Progenitor cell of endocrine pancreas (in vitro differentiated cells): ENCODE results near the gene LPP. TPM values are rescaled to one million over a fixed set of nuclear protein-coding genes. Genes with fewer than 3 reads are reported as not detected.

Experiments used
- DNase-seq: peaks from one replicate; pipeline ENCODE4 v3.0.0; 2021; ENCODE audit warnings: low spot score; ENCODE audit not compliant: unreplicated experiment
- H3K27ac Mint-ChIP-seq: 2 replicates; pipeline ENCODE4 v1.8.0; 2021; ENCODE audit warnings: mild to moderate bottlenecking, moderate library complexity, mixed read lengths
- H3K27me3 Mint-ChIP-seq: 2 replicates; pipeline ENCODE4 v1.8.0; 2021; ENCODE audit warnings: mixed read lengths
- H3K36me3 Mint-ChIP-seq: 2 replicates; pipeline ENCODE4 v1.8.0; 2022; ENCODE audit warnings: mixed read lengths; ENCODE audit not compliant: insufficient read depth
- H3K4me1 Mint-ChIP-seq: 2 replicates; pipeline ENCODE4 v1.8.0; 2021; ENCODE audit warnings: low read depth, mixed read lengths
- H3K4me3 Mint-ChIP-seq: 2 replicates; pipeline ENCODE4 v1.8.0; 2021; ENCODE audit warnings: low read depth, mild to moderate bottlenecking, moderate library complexity, mixed read lengths
- H3K9me3 Mint-ChIP-seq: 2 replicates; pipeline ENCODE4 v1.8.0; 2021; ENCODE audit warnings: low read depth, mixed read lengths
- total RNA-seq: library from RNA; stranded (reverse); gene quantifications from 2 replicates; pipeline ENCODE4 v1.2.1, GENCODE V29; 2021
- TF ChIP-seq, protein P1 (sequence below): fragments of 200-600 bp; sonication (generic); IDR thresholded peaks from one replicate; pipeline ENCODE4 v1.5.0; 2021; ENCODE audit warnings: antibody characterized with exemption, mild to moderate bottlenecking; ENCODE audit not compliant: unreplicated experiment

Gene LPP
- total RNA-seq, 1 donor from 2014 or later = 131 TPM

DNA sequence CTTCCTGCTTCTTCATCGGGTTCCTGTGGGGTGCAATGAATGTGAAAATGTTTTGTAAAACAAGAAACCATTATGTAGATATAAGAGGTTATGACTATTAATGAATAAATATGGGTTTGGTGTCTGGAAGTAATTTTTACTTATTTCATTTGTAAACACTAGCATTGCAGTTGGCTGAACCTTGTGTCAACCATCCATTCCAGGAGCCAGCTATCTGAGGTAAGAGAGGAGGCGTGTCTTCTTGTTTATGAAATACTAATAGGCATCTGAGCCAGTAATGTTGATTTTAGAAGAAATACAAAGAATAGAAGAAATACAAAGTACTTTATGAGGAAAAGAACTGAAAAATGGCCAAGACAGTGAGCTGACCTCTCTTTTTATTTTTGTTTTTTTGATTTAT lies 187.5 kb downstream of the LPP start:
- Mint-ChIP-seq H3K4me3 (no peak overlapping the region), H3K27ac (no peak overlapping the region), H3K27me3 (no peaks in the 10 kb centered on the region), H3K9me3 (no peaks in the 10 kb centered on the region), H3K4me1 (peaks cover 9% of the 10 kb centered on the region), H3K36me3 (no peaks in the 10 kb centered on the region)
- TF ChIP-seq, protein P1, sequence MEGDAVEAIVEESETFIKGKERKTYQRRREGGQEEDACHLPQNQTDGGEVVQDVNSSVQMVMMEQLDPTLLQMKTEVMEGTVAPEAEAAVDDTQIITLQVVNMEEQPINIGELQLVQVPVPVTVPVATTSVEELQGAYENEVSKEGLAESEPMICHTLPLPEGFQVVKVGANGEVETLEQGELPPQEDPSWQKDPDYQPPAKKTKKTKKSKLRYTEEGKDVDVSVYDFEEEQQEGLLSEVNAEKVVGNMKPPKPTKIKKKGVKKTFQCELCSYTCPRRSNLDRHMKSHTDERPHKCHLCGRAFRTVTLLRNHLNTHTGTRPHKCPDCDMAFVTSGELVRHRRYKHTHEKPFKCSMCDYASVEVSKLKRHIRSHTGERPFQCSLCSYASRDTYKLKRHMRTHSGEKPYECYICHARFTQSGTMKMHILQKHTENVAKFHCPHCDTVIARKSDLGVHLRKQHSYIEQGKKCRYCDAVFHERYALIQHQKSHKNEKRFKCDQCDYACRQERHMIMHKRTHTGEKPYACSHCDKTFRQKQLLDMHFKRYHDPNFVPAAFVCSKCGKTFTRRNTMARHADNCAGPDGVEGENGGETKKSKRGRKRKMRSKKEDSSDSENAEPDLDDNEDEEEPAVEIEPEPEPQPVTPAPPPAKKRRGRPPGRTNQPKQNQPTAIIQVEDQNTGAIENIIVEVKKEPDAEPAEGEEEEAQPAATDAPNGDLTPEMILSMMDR = no peak
- no peak for DNase-seq

DNA sequence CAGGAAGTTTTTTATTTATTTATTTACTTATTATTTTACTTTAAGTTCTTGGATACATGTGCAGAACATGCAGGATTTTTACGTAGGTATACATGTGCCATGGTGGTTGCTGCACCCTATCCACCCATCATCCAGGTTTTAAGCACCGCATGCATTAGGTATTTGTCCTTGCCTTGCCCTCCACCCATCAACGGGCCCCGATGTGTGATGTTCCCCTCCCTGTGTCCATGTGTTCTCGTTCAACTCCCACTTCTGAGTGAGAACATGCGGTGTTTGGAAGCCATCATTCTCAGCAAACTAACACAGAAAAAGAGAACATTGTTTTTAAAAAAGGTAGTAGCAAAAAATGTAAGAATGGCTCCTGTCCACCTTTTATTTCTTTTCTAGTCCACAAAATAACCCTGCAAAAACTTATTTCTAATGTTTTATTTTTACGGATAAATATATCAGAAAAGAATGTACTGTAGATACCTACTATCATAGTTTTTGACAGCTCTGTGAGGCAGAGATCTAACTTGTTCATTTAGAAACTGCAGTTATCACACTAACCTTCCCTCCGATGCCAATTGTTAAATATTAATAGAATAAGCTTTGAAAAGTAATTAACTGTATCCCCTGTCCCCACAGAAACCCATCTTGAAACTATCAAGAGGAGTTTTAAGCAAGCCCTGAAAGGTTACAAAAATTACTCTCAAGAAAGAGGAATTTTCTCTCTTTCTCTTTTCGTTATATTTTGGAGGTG lies 189.2 kb downstream of the LPP start:
- H3K4me3 Mint-ChIP-seq = no peak overlapping the region
- no peaks in the 10 kb centered on the region for H3K9me3 Mint-ChIP-seq
- TF ChIP-seq, protein P1 = no peak

DNA sequence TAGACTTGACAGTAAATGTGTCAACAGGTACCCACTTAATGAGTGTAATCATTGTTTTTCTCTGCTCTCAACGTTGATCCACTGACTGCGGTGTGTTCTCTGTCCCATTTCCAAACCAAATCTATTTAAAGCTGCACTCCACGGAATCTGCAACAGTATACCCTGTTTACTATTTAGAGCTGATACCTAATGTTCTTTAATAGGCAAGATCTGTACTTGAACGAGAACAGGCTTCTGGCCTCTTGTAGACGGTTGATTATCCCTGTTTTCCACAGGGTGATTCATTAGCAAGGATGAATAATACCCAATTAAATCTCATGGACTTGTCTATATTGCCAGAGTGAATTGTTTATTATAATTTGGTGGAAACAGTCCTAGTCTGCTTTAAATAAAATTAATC lies 189.9 kb downstream of the LPP start:
- no peak for DNase-seq
- Mint-ChIP-seq H3K4me1 (peaks cover 13% of the 10 kb centered on the region), H3K27me3 (no peaks in the 10 kb centered on the region), H3K4me3 (no peak overlapping the region), H3K9me3 (no peaks in the 10 kb centered on the region), H3K36me3 (no peaks in the 10 kb centered on the region), H3K27ac (no peak overlapping the region)
- TF ChIP-seq, protein P1 = no peak

More for the DNA sequence above, 189.2 kb downstream of the LPP start:
- Mint-ChIP-seq H3K36me3 (no peaks in the 10 kb centered on the region), H3K27ac (no peak overlapping the region), H3K27me3 (no peaks in the 10 kb centered on the region), H3K4me1 (peaks cover 13% of the 10 kb centered on the region)
- no peak for DNase-seq

DNA sequence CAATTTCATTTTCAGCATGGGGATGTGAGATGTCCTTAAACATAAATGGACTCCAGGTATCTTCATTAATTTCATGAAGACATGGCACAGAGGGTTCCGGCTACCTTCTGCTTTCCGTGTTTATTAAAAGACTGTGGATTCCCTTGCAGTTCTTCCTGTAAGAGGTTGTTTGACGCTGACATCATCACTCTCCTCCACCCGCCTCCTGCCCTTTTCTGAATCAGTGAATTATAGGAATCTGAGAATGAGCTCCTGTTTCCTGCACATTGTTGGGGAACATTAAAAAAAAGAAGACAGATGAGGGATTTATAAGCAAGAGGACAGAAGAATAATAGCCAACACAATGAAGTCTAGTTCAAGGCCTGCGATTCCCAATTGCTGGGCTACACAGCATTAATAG lies 191.3 kb downstream of the LPP start:
- no peaks in the 10 kb centered on the region for H3K36me3 Mint-ChIP-seq
- peaks cover 21% of the 10 kb centered on the region for H3K4me1 Mint-ChIP-seq
- no peaks in the 10 kb centered on the region for H3K9me3 Mint-ChIP-seq
- H3K4me3 Mint-ChIP-seq = no peak overlapping the region
- H3K27me3 Mint-ChIP-seq = no peaks in the 10 kb centered on the region
- no peak overlapping the region for H3K27ac Mint-ChIP-seq
- DNase-seq = no peak
- TF ChIP-seq, protein P1 = no peak

DNA sequence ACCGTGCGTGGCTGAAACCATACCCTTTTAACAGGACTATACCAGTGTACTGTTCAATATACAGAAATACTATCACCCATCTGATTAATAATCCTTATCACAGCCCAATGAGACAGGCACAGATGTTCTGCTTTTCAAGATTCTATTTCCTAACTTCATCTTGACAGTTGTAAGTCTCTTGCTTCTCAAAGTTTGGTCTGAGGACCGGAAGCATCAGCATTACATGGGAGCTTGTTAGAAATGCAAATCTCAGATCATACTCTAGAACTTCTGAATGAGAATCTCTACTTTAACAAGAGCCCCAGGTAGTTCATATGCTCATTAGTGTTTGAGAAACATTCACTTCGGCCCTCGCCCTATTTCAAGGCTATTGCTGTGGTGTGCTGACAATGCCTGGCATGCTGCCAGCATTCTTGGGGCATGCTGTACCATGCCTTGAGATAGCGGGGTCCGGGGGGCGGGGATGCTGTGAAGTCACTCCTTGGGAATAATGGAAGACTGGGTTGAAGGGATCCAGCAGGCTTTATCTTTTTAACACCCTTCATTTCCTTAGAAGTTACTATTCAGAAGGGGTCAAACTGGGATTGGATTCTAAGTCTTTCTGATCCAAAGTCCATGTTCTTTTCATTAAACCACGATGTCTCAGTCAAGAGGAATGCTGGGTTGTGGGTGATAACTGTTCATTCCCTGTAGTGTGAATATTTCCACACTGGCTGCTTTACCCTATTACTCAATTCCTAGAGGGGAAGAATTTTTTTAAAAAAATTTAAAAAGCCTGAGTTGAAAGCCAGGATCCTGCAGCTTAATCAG lies 194.7 kb downstream of the LPP start:
- H3K27ac Mint-ChIP-seq = no peak overlapping the region
- peaks cover 15% of the 10 kb centered on the region for H3K4me1 Mint-ChIP-seq
- no peak for DNase-seq

More for the DNA sequence above, 194.7 kb downstream of the LPP start:
- Mint-ChIP-seq H3K9me3 (no peaks in the 10 kb centered on the region), H3K4me3 (no peak overlapping the region), H3K27me3 (no peaks in the 10 kb centered on the region), H3K36me3 (no peaks in the 10 kb centered on the region)
- TF ChIP-seq, protein P1 = no peak
